GM23338 (cell line): ENCODE results near the gene FCRL5. TPM values are rescaled to one million over a fixed set of nuclear protein-coding genes. Genes with fewer than 3 reads are reported as not detected.

Source experiments
- ATAC-seq: fragments of 200-7000 bp; cut with Tn5 transposase; 3 replicates; pipeline ENCODE4 v1.9.1; 2020
- DNase-seq: peaks from one replicate; pipeline ENCODE4 v3.0.0-alpha.2; 2015; ENCODE audit warnings: low spot score
- H2AFZ ChIP-seq: fragments of 200-600 bp; sonication (generic); 2 replicates; pipeline ENCODE4 v1.8.0; 2016; ENCODE audit warnings: antibody characterized with exemption, mild to moderate bottlenecking, moderate library complexity
- H3F3A ChIP-seq: fragments of 200-600 bp; sonication (generic); replicated peaks from 2 replicates; pipeline ENCODE4 v1.8.0; 2017; ENCODE audit warnings: antibody characterized with exemption, mixed run types, low read depth
- H3K27ac ChIP-seq: fragments of 200-600 bp; sonication (generic); 2 replicates; pipeline ENCODE4 v1.6.1; 2016; ENCODE audit warnings: low read depth
- H3K27me3 ChIP-seq: fragments of 200-600 bp; sonication (generic); 2 replicates; pipeline ENCODE4 v1.8.0; 2016; ENCODE audit warnings: mild to moderate bottlenecking, mixed run types, moderate library complexity; ENCODE audit not compliant: insufficient read depth
- H3K36me3 ChIP-seq: fragments of 200-600 bp; sonication (generic); 2 replicates; pipeline ENCODE4 v1.8.0; 2016; ENCODE audit warnings: mild to moderate bottlenecking; ENCODE audit not compliant: insufficient read depth
- H3K4me1 ChIP-seq: fragments of 200-600 bp; sonication (generic); 2 replicates; pipeline ENCODE4 v1.8.0; 2016; ENCODE audit warnings: mild to moderate bottlenecking, moderate library complexity; ENCODE audit not compliant: insufficient read depth
- H3K4me2 ChIP-seq: fragments of 200-600 bp; sonication (generic); 2 replicates; pipeline ENCODE4 v1.7.1; 2017; ENCODE audit warnings: mixed run types
- H3K4me3 ChIP-seq: fragments of 200-600 bp; sonication (generic); 2 replicates; pipeline ENCODE4 v1.6.1; 2016; ENCODE audit warnings: mixed run types
- H3K79me2 ChIP-seq: fragments of 200-600 bp; sonication (generic); replicated peaks from 2 replicates; pipeline ENCODE4 v1.8.0; 2017; ENCODE audit warnings: mild to moderate bottlenecking; ENCODE audit not compliant: insufficient read depth
- H3K9me2 ChIP-seq: fragments of 200-600 bp; sonication (generic); 2 replicates; pipeline ENCODE4 v1.8.0; 2017; ENCODE audit not compliant: insufficient read depth
- H4K20me1 ChIP-seq: fragments of 200-600 bp; sonication (generic); replicated peaks from 2 replicates; pipeline ENCODE4 v1.8.0; 2017; ENCODE audit warnings: mild to moderate bottlenecking; ENCODE audit not compliant: insufficient read depth
- H3K27ac Mint-ChIP-seq: 2 replicates; pipeline ENCODE4 v1.8.0; 2020; ENCODE audit warnings: inconsistent platforms, mild to moderate bottlenecking, moderate library complexity, mixed read lengths
- H3K27me3 Mint-ChIP-seq: 3 replicates; pipeline ENCODE4 v1.8.0; 2022; ENCODE audit warnings: low read depth, mild to moderate bottlenecking, moderate library complexity, mixed read lengths, inconsistent platforms; ENCODE audit not compliant: insufficient read depth, poor library complexity
- H3K36me3 Mint-ChIP-seq: 3 replicates; pipeline ENCODE4 v1.8.0; 2021; ENCODE audit warnings: low read depth, mild to moderate bottlenecking, inconsistent platforms, moderate library complexity, mixed read lengths
- H3K4me1 Mint-ChIP-seq: 3 replicates; pipeline ENCODE4 v1.8.0; 2020; ENCODE audit warnings: mild to moderate bottlenecking, inconsistent platforms, mixed read lengths
- H3K4me3 Mint-ChIP-seq: 3 replicates; pipeline ENCODE4 v1.8.0; 2021; ENCODE audit warnings: moderate library complexity, mild to moderate bottlenecking, inconsistent platforms, mixed read lengths
- H3K9me3 Mint-ChIP-seq: 3 replicates; pipeline ENCODE4 v1.8.0; 2020; ENCODE audit warnings: moderate library complexity, mild to moderate bottlenecking, inconsistent platforms, mixed read lengths
- EZH2 ChIP-seq: fragments of 200-600 bp; sonication (generic); IDR thresholded peaks from one replicate; pipeline ENCODE4 v1.8.0; 2017; ENCODE audit warnings: antibody characterized with exemption, mild to moderate bottlenecking, low read depth; ENCODE audit not compliant: unreplicated experiment
- EZH2phosphoT487 ChIP-seq: fragments of 200-600 bp; sonication (generic); IDR thresholded peaks from one replicate; pipeline ENCODE4 v1.8.1; 2018; ENCODE audit warnings: antibody characterized with exemption; ENCODE audit not compliant: unreplicated experiment
- JUNB ChIP-seq: IDR thresholded peaks from one replicate; pipeline ENCODE4 v1.6.1; 2016; ENCODE audit warnings: antibody characterized with exemption; ENCODE audit not compliant: unreplicated experiment
- REST ChIP-seq: IDR thresholded peaks from one replicate; pipeline ENCODE4 v1.6.1; 2018; ENCODE audit warnings: antibody characterized with exemption; ENCODE audit not compliant: unreplicated experiment
- STAT1 ChIP-seq: IDR thresholded peaks from one replicate; pipeline ENCODE4 v1.6.1; 2016; ENCODE audit warnings: antibody characterized with exemption; ENCODE audit not compliant: unreplicated experiment
- ZNF114 ChIP-seq: fragments of 250-450 bp; sonication (Bioruptor Pico); IDR thresholded peaks from 2 replicates; pipeline ENCODE4 v1.5.0; 2020; ENCODE audit warnings: mild to moderate bottlenecking, moderate library complexity
- ZNF331 ChIP-seq: fragments of 250-450 bp; sonication (Bioruptor Pico); IDR thresholded peaks from 2 replicates; pipeline ENCODE4 v1.5.0; 2020; ENCODE audit warnings: low read depth, mild to moderate bottlenecking, moderate library complexity
- polyA plus RNA-seq: library from polyadenylated mRNA; unstranded; fragments of >200 nt; fragmentation: Nextera tagmentation; extraction: Ambion mirVana; gene quantifications from 2 replicates; pipeline ENCODE4 v1.2.1, GENCODE V29; 2016
- total RNA-seq: library from RNA; depleted of rRNA; stranded (reverse); fragments of >200 nt; shearing (Covaris generic); gene quantifications from 2 replicates; pipeline ENCODE4 v1.2.3, GENCODE V29; 2014

FCRL5 gene
- total and polyA plus RNA-seq, 2 experiments from 2014 or later: 0.79 to 2.8 TPM

GRCh38 chr1:157595356-157595755 is 43.0 kb upstream of the FCRL5 start:
- no peaks in the 10 kb centered on the region for H3K79me2 ChIP-seq
- H3K27me3 Mint-ChIP-seq: no peaks in the 10 kb centered on the region
- H3K9me3 Mint-ChIP-seq: no peaks in the 10 kb centered on the region
- TF ChIP-seq EZH2phosphoT487 (no peak), REST (no peak), JUNB (no peak), EZH2 (no peak), ZNF331 (CRISPR knock-in tag) (no peak), ZNF114 (CRISPR knock-in tag) (no peak)
- ATAC-seq (no peak), DNase-seq (no peak)
- H2AFZ ChIP-seq: no peak overlapping the region
- H4K20me1 ChIP-seq: no peaks in the 10 kb centered on the region
- no peaks in the 10 kb centered on the region for H3K4me1 ChIP-seq
- H3K27ac Mint-ChIP-seq: no peak overlapping the region
- H3K4me1 Mint-ChIP-seq: no peaks in the 10 kb centered on the region
- H3K4me3 ChIP-seq: no peak overlapping the region
- H3K27me3 ChIP-seq: no peaks in the 10 kb centered on the region
- no peak overlapping the region for H3K4me2 ChIP-seq
- no peaks in the 10 kb centered on the region for H3K36me3 ChIP-seq
- H3K9me2 ChIP-seq: no peaks in the 10 kb centered on the region
- no peak overlapping the region for H3K27ac ChIP-seq
- H3K36me3 Mint-ChIP-seq: no peaks in the 10 kb centered on the region
- no peaks in the 10 kb centered on the region for H3F3A ChIP-seq
- H3K4me3 Mint-ChIP-seq: no peak overlapping the region

- Histone ChIP-seq H3K9me2 (peaks cover 11% of the 10 kb centered on the region; the same call in 1 of the 2 replicates), H3K4me1 (peaks cover 14% of the 10 kb centered on the region), H3K27ac (no peak overlapping the region), H2AFZ (no peak overlapping the region), H3K4me2 (no peak overlapping the region), H3K79me2 (no peaks in the 10 kb centered on the region), H3K4me3 (no peak overlapping the region), H3K27me3 (no peaks in the 10 kb centered on the region), H3F3A (no peaks in the 10 kb centered on the region), H3K36me3 (no peaks in the 10 kb centered on the region), H4K20me1 (no peaks in the 10 kb centered on the region)
- peak; percentile 54 for ATAC-seq
- peak; percentile 65 for TF ChIP-seq REST
- no peak for TF ChIP-seq STAT1
- H3K27ac Mint-ChIP-seq: no peak overlapping the region
- no peaks in the 10 kb centered on the region for H3K36me3 Mint-ChIP-seq
- no peak overlapping the region for H3K4me3 Mint-ChIP-seq
- peaks cover 4% of the 10 kb centered on the region; the same call in 1 of the 3 replicates for H3K9me3 Mint-ChIP-seq
- DNase-seq: peak; percentile 13
- peaks cover 7% of the 10 kb centered on the region for H3K27me3 Mint-ChIP-seq
- peaks cover 15% of the 10 kb centered on the region for H3K4me1 Mint-ChIP-seq
Observed at GRCh38 chr1:157585984-157586383, 33.7 kb upstream of the FCRL5 start.
